GM18505 (cell line): ENCODE data around the gene ABO.
"Not testable (repeated sequence)": the region's sequence is repeated elsewhere in the genome, so short reads cannot be mapped to it uniquely, and the experiment has no call there.

Experiments used
- ATAC-seq: cut with Tn5 transposase; IDR thresholded peaks from one replicate; pipeline ENCODE4 v1.9.1; 2021; ENCODE audit not compliant: unreplicated experiment
- POLR2A ChIP-seq: IDR thresholded peaks from 4 replicates; pipeline ENCODE4 v1.6.1; 2011; ENCODE audit warnings: borderline replicate concordance; ENCODE audit not compliant: insufficient read depth, insufficient read length; ENCODE audit errors: extremely low read depth

Gene ABO

GRCh38 chr9:133226219-133227171, 48.5 kb downstream of the ABO start:
- ATAC-seq = no peak
- no peak for TF ChIP-seq POLR2A

DNA sequence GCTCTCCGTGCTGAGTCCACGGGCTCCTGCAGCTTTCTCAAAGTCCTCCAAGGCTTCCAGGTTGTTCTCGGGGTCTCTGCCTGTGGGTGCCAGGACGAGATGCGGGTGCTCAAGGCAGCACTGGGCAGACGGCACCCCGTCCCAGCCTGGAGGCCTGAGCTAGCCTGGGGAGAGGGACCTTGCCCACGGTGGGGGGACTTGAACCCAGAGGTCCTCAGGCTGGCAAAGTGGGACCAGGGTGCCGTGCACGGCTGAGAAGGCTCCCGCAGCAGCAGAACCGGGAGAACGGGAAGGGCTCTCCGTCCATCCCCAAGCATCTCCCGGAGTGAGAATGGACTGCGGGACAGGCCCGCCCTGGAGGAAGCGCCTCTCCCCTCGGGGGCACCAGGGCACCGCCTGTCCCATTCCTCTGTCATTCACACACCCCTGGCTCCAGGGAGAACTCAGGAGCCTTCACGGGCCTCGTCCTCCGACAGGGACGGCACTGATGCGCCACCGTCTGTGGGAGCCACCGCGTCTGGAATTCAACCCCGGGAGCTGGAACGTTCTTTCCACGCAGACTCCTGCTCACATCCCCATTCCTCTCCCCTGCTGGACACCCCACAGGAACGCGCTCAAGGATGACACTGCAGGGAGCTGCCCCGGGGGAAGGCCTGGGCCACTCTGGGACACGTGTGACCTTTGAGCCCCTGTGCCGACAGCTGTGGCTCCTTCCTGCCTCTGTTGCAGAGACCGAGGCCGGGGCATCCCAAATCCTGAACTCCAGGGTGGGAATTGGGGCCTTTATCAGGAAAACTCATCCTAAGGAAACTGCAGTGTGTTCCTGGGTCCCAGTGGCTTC, 49.6 kb downstream of the ABO start:
- no peak for ATAC-seq
- TF ChIP-seq POLR2A = no peak

- TF ChIP-seq POLR2A = no peak
- ATAC-seq = no peak
These were observed 50.2 kb downstream of the ABO start for GRCh38 chr9:133224762-133225161.

DNA sequence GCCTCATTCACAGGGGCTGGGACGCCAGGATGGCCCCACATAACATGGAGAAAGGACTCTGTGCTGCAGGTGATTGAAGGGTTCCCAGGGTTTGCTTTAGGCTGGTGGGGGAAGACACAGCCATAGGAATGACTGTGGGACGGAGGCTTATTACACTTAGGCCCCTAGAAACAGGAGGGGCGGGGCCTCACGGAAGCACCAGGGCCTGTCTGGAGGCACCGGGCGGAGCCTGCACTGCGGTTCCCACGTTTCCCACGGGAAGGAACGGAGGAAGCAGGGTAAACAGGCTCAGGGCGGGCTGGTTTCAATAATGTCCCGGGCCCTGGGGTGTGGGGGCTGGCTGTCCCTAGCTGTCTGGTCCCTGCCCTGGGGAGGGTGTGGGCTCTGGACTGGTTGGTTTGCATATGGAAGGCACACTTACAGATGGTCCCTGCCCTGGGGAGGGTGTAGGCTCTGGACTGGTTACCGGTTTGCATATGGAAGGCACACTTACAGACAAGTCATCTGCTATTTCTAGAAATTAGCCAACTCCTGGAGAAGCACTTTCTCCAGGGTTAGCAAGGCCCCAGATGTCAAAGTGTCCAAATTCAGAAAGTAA, 51.7 kb downstream of the ABO start:
- ATAC-seq = not testable (repeated sequence)

- not testable (repeated sequence) for ATAC-seq
These were observed 53.0 kb downstream of the ABO start for GRCh38 chr9:133221994-133222393.

GRCh38 chr9:133221177-133221809, 53.7 kb downstream of the ABO start:
- no peak for TF ChIP-seq POLR2A

DNA sequence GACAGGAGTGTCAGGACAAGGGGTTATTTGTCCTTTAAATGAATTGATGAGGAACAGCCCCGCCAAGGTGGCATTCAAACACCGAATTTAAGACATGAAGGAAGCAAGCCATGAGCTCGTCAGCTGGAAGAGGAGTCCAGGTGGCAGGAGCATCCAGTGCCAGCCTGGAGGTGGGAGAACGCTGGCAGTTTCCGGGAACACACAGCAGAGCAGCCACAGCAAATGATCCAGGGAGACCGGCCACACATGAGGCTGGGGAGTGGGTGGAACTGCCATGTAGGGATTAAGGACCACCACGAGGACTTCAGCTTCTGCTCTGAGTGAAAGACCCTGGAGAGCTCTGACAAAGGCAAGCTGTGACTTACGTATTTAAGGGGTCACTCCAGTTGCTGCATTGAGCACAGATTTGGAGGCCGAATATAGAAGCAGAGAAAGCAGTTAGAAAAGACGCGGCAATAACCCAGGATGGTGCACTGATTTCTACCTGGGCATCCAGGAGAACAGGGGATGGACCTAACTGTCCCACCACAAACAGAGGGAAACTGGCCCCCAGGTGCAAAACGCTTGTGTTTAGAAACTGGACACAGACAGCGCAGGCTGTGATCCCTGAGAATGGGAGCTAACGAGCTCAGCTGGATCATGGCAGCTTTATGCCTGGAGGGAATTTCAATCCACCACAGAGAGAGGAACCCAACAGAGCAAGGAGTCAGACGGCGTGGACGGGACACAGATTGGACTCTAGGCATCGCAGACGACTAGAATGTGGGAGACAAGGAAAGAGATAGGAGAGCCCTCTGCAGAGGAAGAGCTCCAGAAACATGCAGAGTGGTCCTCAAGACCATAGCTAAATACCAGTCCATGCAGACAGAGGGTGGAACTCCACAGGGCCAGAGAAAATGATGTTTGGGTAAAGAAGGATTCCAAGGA, 56.7 kb downstream of the ABO start:
- not testable (repeated sequence) for ATAC-seq

More at GRCh38 chr9:133221177-133221809, 53.7 kb downstream of the ABO start:
- no peak for ATAC-seq

- ATAC-seq = not testable (repeated sequence)
These were observed 57.5 kb downstream of the ABO start for GRCh38 chr9:133217333-133217988.

DNA sequence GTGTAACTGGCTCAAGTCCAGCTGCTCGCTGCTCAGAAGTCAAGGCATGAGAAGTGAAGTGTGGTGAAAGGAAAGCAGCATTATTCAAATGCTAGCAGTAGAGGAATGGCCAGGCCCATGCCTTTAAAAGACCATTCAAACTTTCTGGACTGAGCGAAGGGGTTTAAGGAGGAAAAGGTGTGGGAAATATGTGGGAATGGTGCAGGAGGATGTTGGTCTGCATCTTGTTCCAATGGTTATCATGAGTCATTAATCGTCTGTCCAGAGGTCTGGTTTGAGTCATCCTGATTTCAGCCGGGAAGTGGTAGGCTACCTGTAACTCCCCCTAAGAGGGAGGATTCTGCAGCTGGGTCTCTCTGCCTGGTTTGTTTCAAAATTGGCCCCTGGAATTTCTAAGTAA, 60.7 kb downstream of the ABO start:
- not testable (repeated sequence) for ATAC-seq

DNA sequence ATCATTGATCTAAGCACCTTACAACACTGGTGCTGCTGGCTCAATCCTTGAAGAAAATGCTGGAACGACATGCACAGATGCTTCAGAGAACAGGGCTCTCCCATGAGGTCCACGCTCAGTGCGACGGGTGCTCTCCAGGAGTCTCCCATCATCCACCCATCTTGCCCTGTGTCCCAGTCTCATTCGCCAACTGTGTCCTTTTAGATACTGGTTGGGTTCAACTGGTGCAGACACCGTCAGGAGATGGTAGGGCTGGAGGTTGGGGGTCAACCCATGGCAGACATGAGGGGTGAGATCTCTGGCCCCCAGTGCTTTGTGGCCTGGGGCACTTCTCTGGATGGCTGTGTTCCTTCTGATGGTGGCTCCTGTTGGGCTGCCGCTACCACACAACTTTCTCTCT, 64.4 kb downstream of the ABO start:
- no peak for ATAC-seq
- no peak for TF ChIP-seq POLR2A

DNA sequence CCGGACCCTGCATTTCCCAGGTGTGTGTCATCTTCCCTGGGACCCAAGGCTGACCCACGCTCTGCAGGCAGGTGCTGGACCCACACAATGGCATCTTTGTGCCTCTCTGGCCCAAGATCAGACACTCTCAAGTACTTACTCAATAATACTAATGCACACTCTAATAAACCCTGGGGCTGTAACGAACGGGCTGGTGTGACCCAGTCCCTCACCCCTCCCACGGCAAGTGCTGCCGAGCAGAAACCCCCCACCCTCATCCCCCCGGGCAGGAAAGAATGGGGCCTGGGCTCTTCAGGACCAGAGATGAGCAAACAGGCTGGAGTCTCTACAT, 64.8 kb downstream of the ABO start:
- TF ChIP-seq POLR2A = no peak

GRCh38 chr9:133209327-133210201, 65.4 kb downstream of the ABO start:
- ATAC-seq = not testable (repeated sequence)

More for the DNA sequence above, 64.8 kb downstream of the ABO start:
- ATAC-seq = no peak

DNA sequence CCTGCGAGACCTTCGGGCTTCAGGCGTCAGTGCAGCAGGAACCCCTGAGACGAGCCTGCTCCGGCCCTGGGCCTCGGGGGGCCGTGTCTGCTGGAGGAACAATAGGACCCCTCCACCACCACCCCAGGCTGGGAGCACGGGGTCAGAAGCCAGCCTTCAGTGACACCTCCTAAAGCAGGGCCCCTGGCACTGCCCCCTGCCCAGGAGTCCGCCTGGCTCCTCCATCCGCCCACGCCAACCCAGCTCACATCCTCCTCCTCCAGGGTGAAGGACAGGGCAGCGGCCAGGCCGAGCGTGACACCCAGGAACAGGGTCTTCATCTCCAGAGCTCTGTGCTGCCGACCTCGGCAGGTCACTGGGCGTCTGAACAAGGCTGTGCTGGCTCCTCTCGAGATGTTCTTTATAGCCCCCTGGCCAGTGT, 66.1 kb downstream of the ABO start, which contains the start of gene OBP2B:
Gene OBP2B (minus strand): TSS at position 371 of the 421 bp plus-strand sequence. CDS start 51 bp downstream, at position 320.
- ATAC-seq = not testable (repeated sequence)

DNA sequence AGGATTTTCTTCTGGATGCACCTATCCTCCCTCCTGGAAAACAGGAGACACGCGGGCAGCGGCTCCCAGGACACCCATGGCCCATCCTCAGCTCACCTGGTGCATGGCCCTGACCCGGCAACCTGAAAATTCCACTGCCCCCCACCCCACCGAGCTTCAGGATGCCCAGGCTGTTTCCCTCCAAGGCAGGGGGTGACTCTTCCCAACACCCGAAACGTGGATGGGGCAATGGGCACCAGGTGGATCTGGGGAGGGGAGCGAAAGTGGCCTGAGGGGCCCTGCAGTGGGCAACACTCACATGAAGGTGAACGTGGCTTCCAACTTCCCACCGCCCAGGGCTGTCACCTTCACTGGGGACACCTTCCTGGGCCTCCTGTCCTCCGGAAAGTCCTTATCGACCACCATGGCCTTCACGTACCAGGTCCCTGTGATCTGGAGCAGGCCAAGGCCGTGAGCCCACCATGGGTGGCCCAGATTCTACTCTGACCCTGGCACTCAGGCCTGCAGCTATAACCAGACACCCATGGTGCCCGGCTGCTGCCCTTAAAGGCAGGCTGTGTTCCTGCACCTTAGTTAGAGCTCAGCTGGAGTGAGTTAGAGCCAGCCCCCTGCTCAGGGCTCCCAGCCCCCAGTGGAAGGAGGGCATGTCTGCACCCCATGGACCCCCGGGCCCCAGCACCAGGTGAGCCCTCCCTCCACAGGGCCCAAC, 66.7 kb downstream of the ABO start:
- ATAC-seq = not testable (repeated sequence)
